Memory B cell (primary cell): ENCODE results near the gene DENND1A.
"Not testable (repeated sequence)": the region's sequence is repeated elsewhere in the genome, so short reads cannot be mapped to it uniquely, and the experiment has no call there.

Source experiments
- ATAC-seq: fragments of 150-1000 bp; cut with Tn5 transposase; 2 replicates; pipeline ENCODE4 v1.10.0; 2021; ENCODE audit warnings: low read depth, mild to moderate bottlenecking, moderate library complexity
- DNase-seq, 2 donors: peaks; one replicate each; pipeline ENCODE4 v3.0.0; 2022; ENCODE audit warnings: low spot score in 2 of 2
- H3K27ac Mint-ChIP-seq: one replicate; pipeline ENCODE4 v1.8.0; 2022; ENCODE audit warnings: mild to moderate bottlenecking, moderate library complexity, mixed read lengths
- H3K27me3 Mint-ChIP-seq: one replicate; pipeline ENCODE4 v1.8.0; 2022; ENCODE audit warnings: mixed read lengths
- H3K36me3 Mint-ChIP-seq: one replicate; pipeline ENCODE4 v1.8.0; 2022; ENCODE audit warnings: mild to moderate bottlenecking, mixed read lengths
- H3K4me1 Mint-ChIP-seq: one replicate; pipeline ENCODE4 v1.8.0; 2022; ENCODE audit warnings: mixed read lengths
- H3K4me3 Mint-ChIP-seq: one replicate; pipeline ENCODE4 v1.8.0; 2022; ENCODE audit warnings: mild to moderate bottlenecking, moderate library complexity, mixed read lengths
- H3K9me3 Mint-ChIP-seq: one replicate; pipeline ENCODE4 v1.8.0; 2022; ENCODE audit warnings: mixed read lengths

Gene DENND1A

DNA sequence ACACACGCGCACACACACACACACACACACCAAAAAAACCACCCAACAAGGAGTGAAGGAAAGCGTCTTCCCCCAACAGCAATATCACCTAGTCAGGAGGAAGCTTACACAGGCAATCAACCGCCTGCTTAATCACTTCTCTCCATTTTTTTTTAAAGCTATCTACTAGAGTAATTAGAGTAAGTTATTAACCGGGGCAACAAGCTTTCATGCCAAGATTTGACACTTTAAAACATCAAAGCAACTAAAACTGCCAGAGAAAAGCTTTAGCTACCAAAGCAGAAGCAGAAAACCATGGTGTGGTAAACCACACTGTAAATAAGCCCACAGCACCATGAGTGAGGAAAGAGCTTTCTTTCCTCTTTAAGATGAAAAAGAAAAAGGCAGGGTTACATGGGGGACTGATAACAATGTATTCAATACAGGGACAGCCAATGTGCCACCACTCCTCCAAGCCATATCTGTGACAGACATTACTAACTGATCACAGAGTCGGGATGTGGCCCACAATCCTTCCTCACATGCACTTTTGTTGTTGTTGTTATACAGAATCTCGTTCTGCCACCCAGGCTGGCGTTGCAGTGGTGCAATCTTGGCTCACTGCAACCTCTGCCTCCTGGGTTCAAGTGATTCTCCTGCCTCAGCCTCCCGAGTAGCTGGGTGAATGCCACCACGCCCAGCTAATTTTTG is 291.8 kb downstream of the DENND1A start:
- ATAC-seq (peak; percentile 51), DNase-seq (no peak)
- peaks cover 19% of the 10 kb centered on the region for H3K4me1 Mint-ChIP-seq
- no peaks in the 10 kb centered on the region for H3K27me3 Mint-ChIP-seq
- peaks cover 4% of the 10 kb centered on the region for H3K36me3 Mint-ChIP-seq
- H3K9me3 Mint-ChIP-seq = no peaks in the 10 kb centered on the region
- H3K4me3 Mint-ChIP-seq = peak overlapping the region; percentile 82
- H3K27ac Mint-ChIP-seq = peak overlapping the region; percentile 83

DNA sequence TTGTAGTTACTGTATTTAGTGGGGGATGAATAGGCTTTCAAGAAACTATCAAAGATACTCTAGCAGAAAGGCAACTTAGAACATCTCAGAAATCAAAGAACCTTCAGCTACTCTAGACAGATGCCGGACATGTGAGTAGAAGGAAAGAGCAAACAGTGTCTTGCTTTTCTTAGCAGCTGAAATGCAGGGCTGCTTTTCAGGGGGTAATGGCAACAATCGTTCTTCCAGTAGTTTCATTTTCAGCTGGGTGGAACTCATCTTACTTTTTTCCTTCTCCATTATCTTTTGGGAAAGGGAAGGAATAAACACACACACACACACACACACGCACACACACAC is 292.4 kb downstream of the DENND1A start:
- Mint-ChIP-seq H3K36me3 (peaks cover 4% of the 10 kb centered on the region), H3K27ac (peak overlapping the region; percentile 83), H3K4me3 (peak overlapping the region; percentile 82), H3K4me1 (peaks cover 19% of the 10 kb centered on the region), H3K27me3 (no peaks in the 10 kb centered on the region), H3K9me3 (no peaks in the 10 kb centered on the region)
- ATAC-seq (peak; percentile 12), DNase-seq (no peak)

DNA sequence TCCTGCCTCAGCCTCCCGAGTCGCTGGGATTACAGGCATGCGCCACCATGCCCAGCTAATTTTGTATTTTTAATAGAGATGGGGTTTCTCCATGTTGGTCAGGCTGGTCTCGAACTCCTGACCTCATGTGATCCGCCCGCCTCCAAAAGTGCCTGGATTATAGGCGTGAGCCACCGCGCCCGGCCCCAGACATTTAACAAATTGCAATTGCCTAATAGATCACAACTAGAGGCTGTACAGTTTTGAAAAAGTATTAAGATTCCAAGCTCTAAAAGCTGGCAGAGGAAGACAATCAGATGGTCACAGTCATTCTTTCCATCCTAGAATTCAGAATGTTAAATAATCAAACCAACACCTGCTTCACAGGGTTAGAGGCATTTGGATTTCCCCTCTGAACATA is 293.1 kb downstream of the DENND1A start:
- DNase-seq, H3K9me3 Mint-ChIP-seq, H3K36me3 Mint-ChIP-seq, H3K27ac Mint-ChIP-seq, H3K4me3 Mint-ChIP-seq, H3K27me3 Mint-ChIP-seq, ATAC-seq: not testable (repeated sequence)
- peaks cover 21% of the 10 kb centered on the region for H3K4me1 Mint-ChIP-seq

DNA sequence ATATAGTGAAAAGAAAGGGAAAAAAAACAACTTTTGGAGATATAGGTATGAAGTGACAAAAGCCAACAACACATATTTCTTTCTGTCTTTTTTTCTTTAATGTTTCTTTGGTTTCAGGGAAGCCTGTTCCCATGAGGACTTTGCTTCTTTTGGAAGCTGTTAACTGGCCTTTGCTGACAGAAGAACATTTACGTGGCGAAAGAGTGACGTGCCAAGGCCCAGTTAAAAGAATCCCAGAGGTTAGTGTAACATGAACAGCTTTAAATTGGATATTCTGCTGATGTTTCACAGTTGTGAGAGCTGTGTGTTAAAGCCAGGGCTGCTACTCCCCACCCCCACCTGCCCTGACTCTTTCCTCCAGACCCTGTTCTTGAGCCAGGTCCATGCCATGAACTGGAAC is 298.1 kb downstream of the DENND1A start:
- H3K27me3 Mint-ChIP-seq = no peaks in the 10 kb centered on the region
- H3K36me3 Mint-ChIP-seq = peaks cover 24% of the 10 kb centered on the region
- H3K4me3 Mint-ChIP-seq = no peak overlapping the region
- H3K9me3 Mint-ChIP-seq = no peaks in the 10 kb centered on the region
- no peak overlapping the region for H3K27ac Mint-ChIP-seq
- H3K4me1 Mint-ChIP-seq = peaks cover 6% of the 10 kb centered on the region
- DNase-seq (no peak), ATAC-seq (no peak)

DNA sequence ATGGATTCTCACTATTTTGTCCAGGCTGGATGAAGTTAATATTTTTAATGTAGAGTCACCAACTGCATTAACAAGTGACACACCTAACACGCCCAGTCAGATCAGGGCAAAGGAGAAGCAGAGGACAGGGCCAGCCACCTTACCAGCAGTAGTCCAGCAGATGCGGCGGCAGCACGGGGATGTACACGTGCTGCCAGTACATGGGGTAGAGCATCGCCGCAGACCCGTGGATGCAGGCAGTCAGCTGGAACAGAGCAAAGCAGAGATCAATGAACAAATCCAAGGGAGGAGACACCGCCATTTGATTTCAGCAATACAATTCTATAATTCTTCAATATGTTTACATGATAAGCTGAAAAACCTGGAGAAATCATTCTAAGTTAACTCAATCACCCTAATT is 299.7 kb downstream of the DENND1A start:
- ATAC-seq (no peak), DNase-seq (no peak)
- Mint-ChIP-seq H3K9me3 (no peaks in the 10 kb centered on the region), H3K27ac (no peak overlapping the region), H3K4me1 (peaks cover 2% of the 10 kb centered on the region), H3K4me3 (no peak overlapping the region), H3K27me3 (no peaks in the 10 kb centered on the region), H3K36me3 (peaks cover 27% of the 10 kb centered on the region)

DNA sequence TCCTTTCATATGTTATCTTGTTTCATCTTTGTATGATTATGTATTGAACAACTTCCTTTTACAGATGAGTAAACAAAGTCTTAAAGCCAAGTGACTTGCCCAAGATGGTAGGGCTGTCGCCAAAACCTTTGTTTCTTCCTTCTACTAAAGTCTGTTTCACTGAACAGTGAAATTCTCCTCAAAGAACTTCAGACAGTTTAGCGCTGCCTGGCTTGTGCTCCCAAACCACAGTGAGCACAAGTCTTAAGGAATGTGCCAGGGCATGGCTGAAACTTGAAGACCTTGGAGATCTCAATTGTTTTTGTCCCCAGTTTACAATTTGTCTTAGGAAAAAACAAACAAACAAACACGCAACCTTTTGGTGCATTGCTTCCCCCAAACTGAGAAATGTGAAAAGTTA is 300.4 kb downstream of the DENND1A start:
- no peaks in the 10 kb centered on the region for H3K9me3 Mint-ChIP-seq

DNA sequence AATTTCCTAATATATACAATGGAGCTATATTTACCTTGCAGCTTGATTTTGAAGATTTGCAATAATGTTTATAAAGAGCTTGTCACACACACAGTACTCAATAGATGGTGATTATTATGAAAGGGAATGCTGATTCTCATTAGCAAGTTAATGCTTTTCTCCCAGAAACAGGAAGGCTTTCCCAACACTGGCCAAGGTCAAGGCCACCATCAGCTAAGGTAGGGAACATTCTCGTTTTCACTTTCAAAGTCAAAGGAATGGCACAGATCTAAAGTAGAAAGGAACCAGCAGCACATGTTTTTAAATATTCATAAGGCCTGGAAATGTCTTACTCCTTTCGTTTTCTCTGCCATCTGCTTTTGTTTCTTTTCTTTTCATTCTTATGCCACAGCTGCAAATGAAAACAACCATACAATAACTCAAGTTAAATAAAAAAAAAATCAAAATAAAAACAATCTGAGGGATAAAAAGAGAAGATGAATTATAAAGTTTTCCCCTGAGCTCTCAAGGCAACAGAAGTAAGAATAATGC is 307.1 kb downstream of the DENND1A start:
- no peak overlapping the region for H3K27ac Mint-ChIP-seq

More for the DNA sequence above, 300.4 kb downstream of the DENND1A start:
- H3K27ac Mint-ChIP-seq = no peak overlapping the region
- H3K36me3 Mint-ChIP-seq = peaks cover 32% of the 10 kb centered on the region
- H3K4me3 Mint-ChIP-seq = no peak overlapping the region
- ATAC-seq = no peak
- DNase-seq = no peak
- H3K4me1 Mint-ChIP-seq = peaks cover 2% of the 10 kb centered on the region
- H3K27me3 Mint-ChIP-seq = no peaks in the 10 kb centered on the region

DNA sequence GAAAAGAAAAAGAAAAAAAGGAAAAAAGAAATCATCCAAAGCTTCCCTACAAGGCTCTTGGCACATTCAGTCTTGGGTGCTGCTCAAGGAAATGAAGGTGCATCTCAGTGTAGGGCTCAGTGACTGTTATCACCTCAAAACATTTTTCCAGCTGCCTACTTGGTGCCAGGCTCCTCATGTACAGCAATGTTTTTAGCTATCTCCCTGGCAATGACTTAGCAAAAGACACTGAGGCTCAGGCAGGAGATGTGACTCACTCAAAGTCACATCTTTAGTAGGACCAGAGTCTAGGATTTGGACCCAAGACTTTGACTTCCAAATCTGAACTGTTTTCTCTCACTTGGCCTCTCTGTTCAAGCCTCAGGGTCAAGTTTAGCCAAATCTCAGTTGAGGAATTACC is 309.7 kb downstream of the DENND1A start:
- no peak for DNase-seq
- H3K4me1 Mint-ChIP-seq = peaks cover 17% of the 10 kb centered on the region

More for the DNA sequence above, 307.1 kb downstream of the DENND1A start:
- H3K9me3 Mint-ChIP-seq = no peaks in the 10 kb centered on the region
- no peaks in the 10 kb centered on the region for H3K27me3 Mint-ChIP-seq
- H3K4me1 Mint-ChIP-seq = no peaks in the 10 kb centered on the region
- ATAC-seq = no peak
- no peak for DNase-seq
- H3K4me3 Mint-ChIP-seq = no peak overlapping the region
- peaks cover 21% of the 10 kb centered on the region for H3K36me3 Mint-ChIP-seq

DNA sequence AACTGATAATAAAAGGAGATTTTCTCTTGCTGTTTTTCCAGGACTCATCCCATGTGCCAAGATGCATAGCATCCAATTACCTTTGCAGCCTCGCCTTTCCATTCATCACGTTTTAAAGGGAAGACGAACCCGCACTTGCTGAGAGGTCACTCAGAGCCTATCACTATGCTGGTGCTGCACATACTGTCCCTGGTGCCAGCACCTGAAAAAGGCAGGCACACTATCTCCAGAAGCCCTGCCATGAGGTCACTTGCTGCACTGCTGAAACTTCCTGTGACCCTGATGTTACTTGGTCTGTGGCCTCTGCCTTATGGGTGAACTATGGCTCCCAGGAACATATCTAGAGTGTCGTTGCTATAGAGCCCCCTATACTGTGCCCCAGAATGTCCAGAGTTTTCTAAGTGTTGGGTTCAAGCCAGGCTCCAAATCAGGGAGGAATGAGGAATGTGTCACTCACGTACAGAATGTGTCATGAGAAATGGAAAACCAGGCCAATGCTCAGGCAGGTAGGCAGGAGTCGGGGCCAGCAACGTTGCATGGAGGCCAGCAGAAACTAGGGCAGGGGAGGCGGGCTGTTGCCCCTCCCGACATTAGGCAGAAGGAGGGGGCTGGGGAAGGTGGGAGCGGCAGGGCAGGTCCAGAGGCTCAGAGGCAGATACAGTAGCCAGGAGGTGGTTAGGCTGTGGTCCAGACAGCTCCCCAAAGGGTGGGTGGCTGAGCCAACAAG is 311.8 kb downstream of the DENND1A start:
- no peak overlapping the region for H3K4me3 Mint-ChIP-seq
- peaks cover 20% of the 10 kb centered on the region for H3K4me1 Mint-ChIP-seq
- no peak for ATAC-seq
- H3K9me3 Mint-ChIP-seq = no peaks in the 10 kb centered on the region
- H3K27ac Mint-ChIP-seq = no peak overlapping the region
- no peaks in the 10 kb centered on the region for H3K27me3 Mint-ChIP-seq
- peaks cover 5% of the 10 kb centered on the region for H3K36me3 Mint-ChIP-seq
- no peak for DNase-seq

More for the DNA sequence above, 309.7 kb downstream of the DENND1A start:
- peaks cover 14% of the 10 kb centered on the region for H3K36me3 Mint-ChIP-seq
- no peaks in the 10 kb centered on the region for H3K9me3 Mint-ChIP-seq
- ATAC-seq = no peak
- no peak overlapping the region for H3K27ac Mint-ChIP-seq
- H3K4me3 Mint-ChIP-seq = no peak overlapping the region
- H3K27me3 Mint-ChIP-seq = no peaks in the 10 kb centered on the region

DNA sequence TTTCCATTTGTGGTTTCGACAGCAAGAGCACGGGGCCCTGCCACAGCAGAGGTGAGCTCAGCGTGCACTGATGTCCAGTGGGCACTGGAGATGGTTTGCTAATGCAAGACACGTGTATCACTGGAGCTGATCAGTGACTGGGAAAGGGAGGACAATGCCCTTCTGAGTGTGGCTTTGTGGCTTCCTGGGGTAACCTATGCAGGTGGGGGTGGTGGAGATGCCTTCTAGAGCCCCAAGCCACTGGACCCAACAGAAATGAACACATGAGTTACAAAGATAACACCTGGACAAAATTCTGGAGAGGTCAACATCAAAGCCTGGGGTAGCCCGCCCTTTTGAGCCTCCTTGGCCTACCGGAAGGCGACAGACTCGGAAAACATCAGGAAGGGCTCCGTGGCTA is 312.6 kb downstream of the DENND1A start:
- Mint-ChIP-seq H3K36me3 (peaks cover 5% of the 10 kb centered on the region), H3K4me1 (peaks cover 20% of the 10 kb centered on the region), H3K9me3 (no peaks in the 10 kb centered on the region), H3K27ac (no peak overlapping the region), H3K4me3 (no peak overlapping the region), H3K27me3 (no peaks in the 10 kb centered on the region)
- DNase-seq (no peak), ATAC-seq (no peak)

DNA sequence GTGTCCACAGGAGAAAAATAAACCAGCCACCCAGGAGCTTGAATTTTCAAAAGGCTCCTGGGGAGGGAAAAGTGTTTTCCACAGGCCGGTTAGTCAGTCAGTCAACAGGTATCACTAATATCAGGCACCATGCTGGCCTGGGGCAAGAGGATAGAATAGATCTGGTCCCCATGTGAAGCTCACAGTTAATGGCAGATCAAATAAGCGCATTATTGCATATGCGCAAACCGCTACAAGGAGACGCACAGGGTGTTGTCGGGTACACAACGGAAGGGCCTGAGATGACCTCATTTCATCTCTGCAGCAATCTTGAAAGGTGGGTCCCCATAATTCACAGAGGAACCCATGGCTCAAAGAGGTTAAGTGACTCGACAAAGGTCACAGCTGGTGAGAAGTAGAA is 313.2 kb downstream of the DENND1A start:
- DNase-seq (no peak), ATAC-seq (no peak)
- no peak overlapping the region for H3K27ac Mint-ChIP-seq
- no peaks in the 10 kb centered on the region for H3K9me3 Mint-ChIP-seq
- H3K4me3 Mint-ChIP-seq = no peak overlapping the region
- H3K27me3 Mint-ChIP-seq = no peaks in the 10 kb centered on the region
- H3K4me1 Mint-ChIP-seq = peaks cover 20% of the 10 kb centered on the region
- peaks cover 5% of the 10 kb centered on the region for H3K36me3 Mint-ChIP-seq

DNA sequence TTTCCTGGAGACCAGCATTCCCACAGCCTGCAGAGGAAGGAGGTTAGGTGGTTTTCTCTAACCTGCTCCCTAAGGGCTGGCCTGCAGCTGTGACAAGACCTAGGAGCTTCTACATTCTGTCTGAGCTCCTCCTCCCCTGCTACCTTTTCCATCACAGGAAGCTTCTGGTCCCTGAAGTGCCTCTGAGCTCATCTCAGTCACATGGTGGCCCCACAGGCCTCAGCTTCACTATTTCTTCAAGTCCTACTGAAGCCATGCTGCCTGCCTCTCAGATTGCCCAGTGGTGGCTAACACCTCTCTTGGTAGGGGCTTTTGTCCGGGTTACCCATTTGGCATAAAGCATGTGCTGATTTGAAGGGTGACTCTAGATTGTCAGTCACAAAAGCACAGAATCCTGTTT is 314.5 kb downstream of the DENND1A start:
- no peak for DNase-seq
- Mint-ChIP-seq H3K27me3 (no peaks in the 10 kb centered on the region), H3K36me3 (peaks cover 3% of the 10 kb centered on the region), H3K4me3 (no peak overlapping the region), H3K27ac (no peak overlapping the region), H3K9me3 (no peaks in the 10 kb centered on the region), H3K4me1 (peaks cover 26% of the 10 kb centered on the region)
- peak; percentile 63 for ATAC-seq

DNA sequence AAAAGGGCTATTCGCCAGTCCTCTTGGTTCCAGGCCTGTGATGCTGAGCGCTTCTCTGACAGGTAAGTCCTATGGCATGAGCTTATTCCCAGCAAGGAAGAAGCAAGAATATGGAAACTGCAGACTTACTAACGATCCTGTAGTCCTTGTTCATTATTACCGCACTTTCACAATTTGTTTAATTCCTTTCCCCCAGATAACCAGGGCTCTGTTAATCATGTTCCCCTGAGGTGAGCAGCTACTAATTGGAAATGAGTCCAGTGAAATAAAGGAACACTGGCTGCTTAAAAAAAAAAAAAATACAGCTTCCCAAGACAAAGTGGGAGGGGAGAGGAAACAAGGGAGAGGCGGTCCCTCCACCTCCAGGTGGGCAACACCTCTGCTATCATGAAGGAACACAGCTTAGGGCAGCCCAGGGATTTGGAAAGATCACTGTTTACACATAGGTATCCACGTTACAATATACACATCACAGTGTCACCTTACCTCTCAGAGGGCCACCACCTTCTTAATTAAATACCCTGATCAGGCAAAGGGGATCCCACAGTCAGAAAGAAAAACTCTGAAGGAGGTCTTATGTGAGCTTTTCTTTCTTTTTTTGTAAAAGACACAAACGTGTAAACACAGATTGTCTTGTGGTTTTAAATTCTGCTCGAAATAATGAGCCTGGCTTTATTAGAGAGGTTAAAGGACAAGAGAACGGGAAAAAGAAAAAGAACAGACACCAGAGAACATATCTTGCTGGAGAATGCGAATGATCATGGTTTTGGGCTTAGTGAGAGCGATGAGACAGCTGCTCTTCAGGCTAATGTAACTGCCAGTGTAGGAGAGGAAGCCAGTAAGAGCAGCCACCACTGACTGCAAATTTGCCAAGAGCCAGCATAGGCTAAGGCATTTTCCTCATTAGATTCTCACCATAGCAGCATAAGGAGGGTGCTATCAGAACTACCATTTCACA is 315.3 kb downstream of the DENND1A start:
- DNase-seq (no peak), ATAC-seq (no peak)
- H3K27me3 Mint-ChIP-seq = no peaks in the 10 kb centered on the region
- peaks cover 27% of the 10 kb centered on the region for H3K4me1 Mint-ChIP-seq
- peaks cover 3% of the 10 kb centered on the region for H3K36me3 Mint-ChIP-seq
- H3K4me3 Mint-ChIP-seq = no peak overlapping the region
- no peaks in the 10 kb centered on the region for H3K9me3 Mint-ChIP-seq
- H3K27ac Mint-ChIP-seq = no peak overlapping the region

DNA sequence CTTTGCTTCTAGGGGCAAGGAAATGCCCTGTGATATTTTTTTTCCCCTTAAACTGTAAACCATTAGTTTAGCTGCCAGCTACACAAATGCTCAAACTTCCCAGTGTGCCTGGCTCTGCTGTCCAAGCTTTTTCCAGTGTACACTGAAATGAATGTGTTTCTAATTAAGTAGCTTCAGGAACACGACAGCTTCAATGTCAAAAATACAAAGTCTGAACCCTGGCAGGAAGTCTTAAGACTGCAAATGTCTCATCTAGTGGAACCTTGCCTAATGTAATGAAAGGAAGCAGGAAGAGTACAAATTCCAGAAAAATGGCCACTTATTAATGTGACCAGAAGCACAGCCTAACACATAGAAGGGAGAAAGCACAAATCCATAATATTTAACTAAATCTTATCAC is 318.7 kb downstream of the DENND1A start:
- peak overlapping the region; percentile 54 for H3K27ac Mint-ChIP-seq
- DNase-seq (no peak), ATAC-seq (no peak)
- no peaks in the 10 kb centered on the region for H3K36me3 Mint-ChIP-seq
- H3K4me3 Mint-ChIP-seq = no peak overlapping the region
- no peaks in the 10 kb centered on the region for H3K27me3 Mint-ChIP-seq
- H3K4me1 Mint-ChIP-seq = peaks cover 38% of the 10 kb centered on the region
- H3K9me3 Mint-ChIP-seq = no peaks in the 10 kb centered on the region
